HCEC 1CT (cell line): ENCODE results near the gene MAGEA2B.
"Not testable (repeated sequence)": the region's sequence is repeated elsewhere in the genome, so short reads cannot be mapped to it uniquely, and the experiment has no call there.

Experiments
- DNase-seq: peaks from one replicate; pipeline ENCODE4 v3.0.0-alpha.2; 2017

Gene MAGEA2B

GRCh38 chrX:152758918-152759317, 44.5 kb downstream of the MAGEA2B start, which contains the start of gene CSAG3:
Gene CSAG3 (plus strand): TSS chrX:152759218.
- DNase-seq: not testable (repeated sequence)

GRCh38 chrX:152759544-152759943, 45.1 kb downstream of the MAGEA2B start:
- DNase-seq: not testable (repeated sequence)

- DNase-seq: not testable (repeated sequence)
Measured at GRCh38 chrX:152761582-152761981, 47.2 kb downstream of the MAGEA2B start.

DNA sequence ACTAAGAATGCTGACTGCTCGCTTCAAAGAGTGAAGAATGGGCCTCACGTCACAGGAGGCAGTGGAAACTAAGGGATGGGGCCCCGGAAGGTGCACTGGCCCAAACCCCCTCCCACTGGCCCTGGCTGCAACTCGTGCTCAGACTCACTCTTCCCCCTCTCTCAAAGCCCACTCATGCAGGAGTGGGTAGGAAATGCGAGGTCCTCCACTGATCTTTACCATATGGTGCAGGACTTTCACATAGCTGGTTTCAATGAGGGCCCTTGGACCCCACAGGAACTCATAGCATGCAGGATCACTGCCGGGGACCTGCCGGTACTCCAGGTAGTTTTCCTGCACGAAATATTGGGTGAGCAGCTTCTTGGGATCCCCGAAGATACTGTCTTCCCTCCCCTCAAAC, 52.1 kb downstream of the MAGEA2B start:
- not testable (repeated sequence) for DNase-seq
